ENCODE measurements around the gene ATF3. TPM values are rescaled to one million over a fixed set of nuclear protein-coding genes. Genes with fewer than 3 reads are reported as not detected.

ATF3 gene
- total RNA-seq, 1 donor from 2014 or later, result 2.7 TPM

DNA sequence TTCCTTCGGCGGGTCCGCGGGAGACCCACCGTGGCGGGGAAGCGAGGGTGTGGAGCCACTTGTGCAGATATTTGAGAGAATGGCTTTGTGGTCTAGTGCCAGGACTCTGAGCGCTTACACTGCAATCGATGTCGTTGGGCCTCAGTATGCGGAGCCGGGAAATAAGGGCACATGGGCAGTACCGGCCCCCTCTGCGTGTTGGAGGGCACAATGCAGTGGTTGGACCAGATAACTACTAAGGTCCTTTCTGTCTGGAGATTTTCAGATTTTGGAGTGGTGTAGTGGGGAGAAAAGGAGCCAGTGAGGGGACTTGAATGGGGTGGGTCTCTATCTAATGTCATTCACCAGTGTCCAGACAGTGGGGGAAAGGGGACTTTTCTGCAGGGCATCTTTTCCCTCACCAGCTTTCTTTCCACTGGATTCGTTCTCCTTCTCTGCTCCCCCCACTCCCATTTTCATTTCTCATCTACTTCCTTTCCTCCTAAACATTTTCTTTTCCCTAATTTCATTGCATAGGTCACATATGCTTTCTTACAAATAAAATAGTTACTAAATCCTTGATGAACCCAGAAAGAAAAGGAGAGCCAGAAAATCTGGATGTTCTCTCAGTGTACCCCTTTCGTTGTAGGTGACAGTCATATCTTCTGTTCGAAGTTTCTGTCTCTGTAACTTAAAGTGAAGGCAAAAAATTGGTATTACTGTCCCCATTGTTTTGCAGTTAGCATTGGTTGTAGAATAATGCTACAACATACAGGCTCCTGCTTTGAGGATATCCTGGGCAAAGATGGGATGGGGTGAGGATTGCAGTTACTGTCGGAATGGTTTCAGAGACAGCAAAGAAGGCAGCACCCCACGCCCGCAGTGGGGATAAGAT, 1.4 kb downstream of the ATF3 start:
- no peak for ATAC-seq

DNA sequence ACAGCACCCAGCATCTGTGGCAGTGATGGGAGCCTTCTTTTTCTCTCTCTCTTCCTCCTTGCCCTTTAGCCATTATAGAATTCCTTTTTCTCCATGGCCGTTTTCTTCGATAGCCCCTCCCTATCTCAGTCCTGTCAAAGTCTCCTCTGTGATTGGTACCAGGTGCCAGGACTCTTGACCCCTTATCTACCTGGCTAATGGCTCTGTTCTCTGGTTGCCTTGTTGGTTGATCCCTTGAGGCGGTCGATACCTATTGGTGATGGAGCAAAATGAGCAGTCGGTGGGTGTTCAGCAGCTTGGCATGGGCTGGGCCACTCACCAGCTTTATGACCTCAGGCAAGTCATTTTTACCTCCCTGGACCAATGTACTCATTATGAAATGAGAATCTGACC, 2.0 kb downstream of the ATF3 start:
- no peak for ATAC-seq

DNA sequence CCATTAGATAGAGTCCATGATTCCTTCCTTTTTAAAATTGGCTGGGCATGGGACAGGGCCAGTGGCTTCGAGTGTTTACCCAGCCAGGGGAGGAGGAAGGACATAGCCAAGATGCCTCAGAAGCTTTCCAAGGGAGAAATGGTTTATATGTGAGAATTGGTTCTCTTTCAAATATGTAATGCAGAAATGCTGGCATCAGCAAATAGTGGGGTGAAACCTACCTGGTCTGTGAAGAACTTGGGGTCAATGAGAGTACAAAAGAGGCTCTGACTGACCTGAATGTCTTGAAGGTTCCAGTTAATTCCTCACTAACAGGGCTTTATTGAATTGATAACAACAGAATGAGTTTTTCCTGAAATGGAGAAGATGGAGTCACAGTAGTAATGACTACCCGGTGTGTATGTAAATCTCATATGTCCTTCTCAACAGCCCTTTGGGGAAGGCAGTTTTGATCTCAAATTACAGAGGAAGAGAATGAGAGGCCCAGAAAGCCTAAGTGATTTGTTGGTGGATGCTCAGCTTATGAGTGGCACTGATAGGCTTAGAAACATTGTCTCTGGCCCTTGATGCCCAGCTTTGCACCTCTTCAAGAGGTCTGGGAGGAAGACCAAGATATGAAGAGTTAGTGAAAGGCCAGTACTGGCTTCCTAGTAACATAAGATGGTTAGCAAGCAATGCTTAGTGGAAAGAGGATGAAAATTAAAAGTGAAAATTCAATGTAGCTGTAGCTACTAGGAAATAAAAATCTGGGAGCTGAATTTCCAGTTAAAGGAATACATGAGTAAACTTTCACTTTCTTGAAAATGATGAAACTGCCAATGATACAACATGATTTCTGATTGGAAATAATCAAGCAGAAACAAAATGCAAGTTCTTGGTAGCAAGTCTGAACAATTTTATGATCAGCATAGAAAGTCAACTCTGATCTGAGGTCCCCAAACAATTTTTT, 2.7 kb downstream of the ATF3 start:
- ATAC-seq, result no peak

DNA sequence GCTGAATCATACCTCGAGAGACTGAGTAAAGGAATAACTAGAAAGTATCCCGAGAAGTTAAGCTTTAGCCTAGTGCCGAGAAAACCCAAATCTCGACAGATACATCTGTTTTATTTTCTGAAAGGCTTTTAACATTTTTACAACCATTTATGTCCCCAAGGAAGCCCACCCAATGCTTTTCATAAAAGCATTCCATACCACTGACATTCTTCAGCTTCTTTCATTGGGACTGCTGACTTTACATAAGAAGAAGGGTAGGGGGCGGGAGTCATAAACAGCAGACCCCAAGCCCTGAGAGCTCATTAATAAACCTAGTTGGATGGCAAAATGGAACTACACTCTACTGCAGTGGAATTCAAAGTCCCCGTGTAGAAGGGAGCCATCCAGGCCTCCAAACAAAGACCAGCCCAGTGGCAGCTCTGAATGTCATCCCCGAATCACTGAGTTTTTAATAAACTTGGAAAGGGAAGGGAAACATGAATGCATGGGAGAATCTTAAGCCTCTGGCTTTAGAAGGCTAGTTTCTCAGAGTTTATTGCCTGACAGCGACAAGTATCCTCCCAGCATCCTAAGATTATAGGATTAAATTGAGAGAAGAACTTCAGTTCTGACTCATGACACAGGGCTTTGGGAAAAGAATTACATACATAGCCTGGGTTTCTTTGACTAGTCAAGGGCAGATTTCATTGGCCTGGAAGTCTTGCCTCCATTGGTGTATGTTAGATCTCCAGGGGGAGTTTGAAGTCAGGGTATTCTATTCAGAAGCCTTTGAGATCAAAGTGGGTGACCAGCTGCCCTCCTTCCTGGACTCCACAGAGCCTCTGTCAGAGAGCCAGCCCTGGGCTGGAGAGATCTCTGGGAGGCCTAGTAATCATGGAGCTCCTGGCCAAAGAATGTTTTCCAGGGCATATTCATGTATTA, 3.7 kb downstream of the ATF3 start:
- ATAC-seq, result no peak

DNA sequence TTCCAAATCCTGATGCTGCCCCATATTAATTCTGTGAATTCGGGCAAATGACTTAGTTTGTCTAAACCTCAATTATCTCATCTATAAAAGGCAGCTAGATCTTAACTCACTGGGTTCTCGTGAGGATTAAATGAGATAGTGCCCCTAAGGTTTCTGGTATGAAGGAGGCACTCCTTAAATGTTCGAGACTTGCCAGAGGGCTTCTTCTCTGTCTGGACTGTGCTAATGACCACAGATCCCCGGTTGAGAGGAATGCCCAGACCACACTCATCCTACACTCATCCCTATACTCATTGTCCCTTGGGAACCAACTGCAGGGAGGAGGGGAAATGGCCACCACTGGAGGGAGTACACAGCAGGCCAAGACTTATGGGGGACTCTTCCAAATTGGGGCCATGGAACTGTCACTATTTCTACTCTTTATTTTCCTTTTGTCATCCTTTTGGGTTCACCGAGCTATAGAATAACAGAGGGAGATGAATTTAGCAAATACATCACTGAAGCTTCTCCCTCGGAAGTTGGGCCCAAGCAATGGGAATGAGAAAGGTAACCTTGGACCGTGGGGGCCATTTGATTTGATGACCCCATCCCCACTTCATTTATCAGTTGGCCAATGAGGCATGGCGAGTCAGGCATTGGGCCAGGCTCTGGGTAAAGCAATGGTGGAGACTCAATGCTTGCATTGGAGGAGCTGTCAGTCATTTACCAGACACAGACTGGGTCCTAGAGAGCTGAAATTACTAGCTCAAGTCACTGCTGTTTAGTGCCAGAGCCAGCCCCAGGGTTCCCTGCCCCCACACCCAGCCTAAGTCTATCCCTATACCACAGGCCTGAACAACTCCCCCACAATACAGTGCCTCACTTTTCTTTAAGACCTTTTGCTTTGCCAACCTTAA, 5.1 kb downstream of the ATF3 start:
- ATAC-seq, result no peak

DNA sequence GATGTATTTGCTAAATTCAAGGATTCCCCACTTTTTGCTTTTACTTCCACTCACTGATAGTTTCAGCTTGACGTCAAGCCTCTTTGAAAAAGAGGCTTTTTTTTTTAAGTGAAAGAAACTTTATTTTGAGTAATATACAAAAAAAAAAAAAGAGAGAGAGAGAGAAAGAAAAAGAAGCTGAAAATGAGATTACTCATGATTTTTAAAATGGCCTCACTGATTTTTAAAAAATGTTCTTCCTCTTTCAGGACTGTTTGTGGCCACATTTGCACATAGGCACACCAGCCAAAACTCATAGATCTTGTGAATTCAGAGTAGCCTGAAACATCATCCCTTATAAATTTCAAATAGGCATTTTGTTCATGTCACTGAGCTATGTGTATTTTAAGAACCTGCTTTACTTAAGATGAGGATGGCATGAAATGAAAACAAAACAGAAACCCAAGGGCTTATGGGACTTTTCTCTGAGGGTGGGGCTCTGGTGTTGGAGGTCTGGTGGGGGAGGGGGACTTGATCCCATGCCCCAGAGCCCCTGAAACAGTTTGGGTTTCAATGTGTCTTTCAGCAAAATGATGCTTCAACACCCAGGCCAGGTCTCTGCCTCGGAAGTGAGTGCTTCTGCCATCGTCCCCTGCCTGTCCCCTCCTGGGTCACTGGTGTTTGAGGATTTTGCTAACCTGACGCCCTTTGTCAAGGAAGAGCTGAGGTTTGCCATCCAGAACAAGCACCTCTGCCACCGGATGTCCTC, 6.1 kb downstream of the ATF3 start:
- no peak for ATAC-seq

DNA sequence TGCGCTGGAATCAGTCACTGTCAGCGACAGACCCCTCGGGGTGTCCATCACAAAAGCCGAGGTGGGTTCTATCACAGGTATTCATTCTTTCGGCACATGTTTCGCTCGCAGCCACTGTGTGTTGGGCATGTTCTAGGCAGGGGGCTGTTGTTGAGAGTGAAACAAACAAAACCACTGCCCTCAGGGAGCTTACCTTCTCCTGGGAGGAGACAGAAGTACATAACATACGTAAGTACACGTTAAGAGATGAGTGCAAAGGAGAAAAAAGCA, 6.6 kb downstream of the ATF3 start:
- no peak for ATAC-seq

DNA sequence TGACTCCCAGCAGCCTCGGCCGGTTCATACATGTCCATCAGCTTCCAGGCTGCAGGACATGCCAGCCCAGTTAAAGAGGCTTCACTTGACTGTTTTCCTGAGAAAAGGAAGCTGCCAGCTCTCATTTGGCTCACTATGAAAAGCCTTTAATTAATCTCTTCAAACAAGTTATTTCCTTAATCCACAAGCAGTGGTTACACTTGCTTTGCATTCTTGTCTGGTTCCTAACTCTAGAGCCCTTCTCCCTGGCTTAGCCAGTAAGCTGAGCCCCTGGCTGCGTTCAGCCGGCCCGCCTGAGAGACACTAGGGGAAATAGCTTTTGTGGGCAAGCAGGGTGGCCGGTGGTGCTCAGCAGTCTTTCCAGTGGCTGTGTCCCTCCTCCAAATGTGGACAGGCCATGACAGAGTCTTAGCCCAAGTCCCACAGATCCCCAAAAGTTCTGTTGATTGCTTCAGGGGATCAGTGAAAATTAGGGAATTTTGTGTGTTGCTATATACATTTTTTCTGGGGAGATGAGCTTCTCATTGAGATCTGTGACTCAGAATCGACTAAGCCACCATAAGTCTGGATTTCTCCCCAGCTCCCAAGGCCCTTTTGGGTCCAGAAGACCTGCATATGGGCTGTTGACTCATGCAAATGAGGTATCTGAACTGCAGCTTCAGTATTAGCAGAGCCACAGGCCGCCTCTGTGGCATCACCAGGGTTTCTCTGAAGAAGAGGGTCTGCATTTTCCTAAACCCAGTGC, 10.1 kb downstream of the ATF3 start:
- peak; percentile 71 for ATAC-seq

DNA sequence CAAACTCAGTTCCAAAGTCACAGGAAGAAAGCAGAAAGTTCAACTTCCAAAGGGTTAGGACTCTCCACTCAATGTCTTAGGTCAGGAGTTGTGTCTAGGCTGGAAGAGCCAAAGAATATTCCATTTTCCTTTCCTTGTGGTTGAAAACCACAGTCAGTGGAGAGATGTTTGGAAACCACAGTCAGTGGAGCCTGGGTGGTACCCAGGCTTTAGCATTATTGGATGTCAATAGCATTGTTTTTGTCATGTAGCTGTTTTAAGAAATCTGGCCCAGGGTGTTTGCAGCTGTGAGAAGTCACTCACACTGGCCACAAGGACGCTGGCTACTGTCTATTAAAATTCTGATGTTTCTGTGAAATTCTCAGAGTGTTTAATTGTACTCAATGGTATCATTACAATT, 11.7 kb downstream of the ATF3 start:
- ATAC-seq, result no peak

DNA sequence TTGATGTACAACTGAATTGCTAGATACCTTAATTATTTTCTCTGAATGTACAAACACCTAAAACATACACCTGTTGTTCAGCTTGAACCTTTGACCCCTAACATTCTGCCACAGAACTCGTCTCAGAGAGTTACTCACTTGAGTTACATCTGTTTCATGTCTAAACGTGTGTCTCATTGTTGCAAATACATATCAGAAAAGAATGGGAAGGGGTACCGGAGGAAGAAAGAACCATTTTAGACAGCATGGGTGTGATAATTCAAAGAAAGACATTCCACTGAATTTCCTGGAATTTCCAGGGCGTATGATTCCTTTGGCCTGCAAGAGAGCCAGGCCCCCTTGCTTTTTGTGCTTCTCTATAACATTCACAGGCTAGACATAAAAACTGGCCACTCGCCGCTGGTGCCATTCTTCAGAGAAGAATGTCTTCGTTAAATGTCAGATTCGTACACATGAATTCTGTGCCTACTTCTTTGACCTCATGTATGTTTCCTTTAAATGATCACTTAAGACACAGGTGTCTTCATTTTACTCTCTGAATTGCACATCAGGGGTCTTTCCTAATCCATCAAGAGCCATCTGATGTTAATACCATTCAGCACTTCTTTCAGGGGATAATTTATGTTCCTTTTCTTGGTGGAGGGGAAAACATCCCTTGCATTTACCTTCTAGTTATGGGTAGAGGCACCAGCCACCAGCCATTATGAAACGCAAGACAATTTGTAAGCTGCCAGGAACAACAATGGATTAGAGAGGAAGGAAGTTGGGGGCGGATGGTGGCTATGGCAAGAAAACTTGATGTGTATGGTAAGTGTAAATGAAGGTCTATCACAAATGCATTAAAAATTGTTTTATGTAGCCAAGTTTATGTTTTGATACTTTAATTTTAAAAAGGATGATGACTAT, 12.7 kb downstream of the ATF3 start:
- no peak for ATAC-seq

DNA sequence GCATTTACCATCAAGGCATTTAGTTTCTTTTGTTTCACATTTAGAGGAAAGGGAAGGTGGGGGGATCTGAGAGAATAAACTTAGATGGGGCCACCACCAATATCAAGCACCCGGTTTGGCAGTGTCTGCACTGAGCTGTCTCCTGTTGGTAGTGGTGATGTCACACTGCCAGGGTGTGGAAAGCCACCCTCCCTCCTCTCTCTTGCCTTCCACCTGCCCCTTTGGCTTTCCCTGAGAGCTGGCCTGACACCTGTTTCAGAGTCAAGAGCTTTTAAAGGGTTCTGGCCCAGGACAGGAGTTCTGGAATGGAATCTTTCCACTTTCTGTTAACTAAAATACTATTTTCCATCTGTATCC, 13.4 kb downstream of the ATF3 start:
- no peak for ATAC-seq

DNA sequence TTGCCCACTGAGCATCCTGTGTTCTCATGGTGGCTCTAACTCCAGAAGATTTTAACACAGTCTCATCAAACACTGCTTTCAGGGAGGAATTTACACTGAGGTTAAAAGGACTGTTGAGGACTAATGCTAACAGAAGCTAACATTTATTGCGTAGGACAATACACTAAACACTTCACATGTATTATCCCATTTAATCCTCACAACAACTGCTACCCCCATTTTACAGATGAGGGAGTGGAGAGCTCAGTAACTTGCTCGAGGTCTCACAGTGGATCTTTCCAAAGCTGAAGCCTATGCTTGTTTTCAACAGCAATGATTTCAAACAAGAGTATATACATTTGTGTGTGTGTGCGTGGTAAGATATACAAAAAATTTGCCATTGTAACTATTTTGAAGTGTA, 13.9 kb downstream of the ATF3 start:
- no peak for ATAC-seq

DNA sequence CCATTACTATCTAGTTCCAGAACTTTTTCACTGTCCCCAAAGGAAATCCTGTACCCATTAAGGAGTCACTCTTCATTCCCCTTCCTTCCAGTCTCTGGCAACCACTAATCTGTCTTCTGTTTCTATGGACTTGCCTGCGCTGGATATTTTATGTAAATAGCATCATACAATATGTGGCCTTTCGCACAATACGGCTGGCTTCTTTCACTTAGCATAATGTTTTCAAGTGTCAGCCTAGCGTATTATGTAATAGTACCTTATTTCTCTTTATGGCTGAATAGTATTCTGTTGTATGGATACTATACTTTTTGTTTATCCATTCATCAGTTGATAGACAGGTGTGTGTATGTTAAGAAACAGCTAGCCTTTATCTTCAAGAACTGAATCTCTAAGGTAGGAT, 14.3 kb downstream of the ATF3 start:
- no peak for ATAC-seq

DNA sequence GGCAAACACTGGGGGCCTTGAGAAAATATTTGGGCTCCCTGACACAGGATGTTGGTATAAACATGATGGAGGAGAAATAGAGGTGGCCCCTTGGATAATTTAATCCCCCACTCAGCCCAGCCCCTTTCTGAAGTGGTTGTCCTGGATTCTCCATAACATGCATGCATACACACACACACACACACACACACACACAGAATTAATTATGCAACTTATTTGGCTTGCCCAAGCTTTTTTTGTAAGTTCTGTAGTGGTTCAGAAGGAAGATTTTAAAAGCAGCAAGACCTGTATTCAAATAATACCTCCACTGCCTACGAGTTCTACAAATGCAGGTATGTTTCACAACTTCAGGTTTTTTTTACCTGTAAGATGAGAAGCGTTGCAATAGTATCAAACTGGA, 15.0 kb downstream of the ATF3 start:
- no peak for ATAC-seq

DNA sequence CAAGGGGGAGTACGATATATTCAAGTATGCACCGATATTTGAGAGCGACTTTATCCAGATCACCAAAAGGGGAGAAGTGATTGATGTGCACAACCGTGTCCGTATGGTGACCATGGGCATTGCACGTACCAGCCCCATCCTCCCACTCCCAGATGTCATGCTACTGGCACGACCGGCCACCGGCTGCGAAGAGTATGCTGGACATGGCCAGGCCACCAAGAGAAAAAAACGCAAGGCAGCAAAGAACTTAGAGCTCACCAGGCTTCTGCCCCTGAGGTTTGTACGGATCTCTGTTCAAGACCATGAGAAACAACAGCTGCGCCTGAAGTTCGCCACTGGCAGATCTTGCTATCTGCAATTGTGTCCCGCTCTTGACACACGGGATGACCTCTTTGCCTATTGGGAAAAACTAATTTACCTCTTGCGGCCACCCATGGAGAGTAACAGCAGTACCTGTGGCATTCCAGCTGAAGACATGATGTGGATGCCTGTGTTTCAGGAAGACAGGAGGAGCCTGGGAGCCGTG, 16.5 kb downstream of the ATF3 start:
- ATAC-seq, result no peak

DNA sequence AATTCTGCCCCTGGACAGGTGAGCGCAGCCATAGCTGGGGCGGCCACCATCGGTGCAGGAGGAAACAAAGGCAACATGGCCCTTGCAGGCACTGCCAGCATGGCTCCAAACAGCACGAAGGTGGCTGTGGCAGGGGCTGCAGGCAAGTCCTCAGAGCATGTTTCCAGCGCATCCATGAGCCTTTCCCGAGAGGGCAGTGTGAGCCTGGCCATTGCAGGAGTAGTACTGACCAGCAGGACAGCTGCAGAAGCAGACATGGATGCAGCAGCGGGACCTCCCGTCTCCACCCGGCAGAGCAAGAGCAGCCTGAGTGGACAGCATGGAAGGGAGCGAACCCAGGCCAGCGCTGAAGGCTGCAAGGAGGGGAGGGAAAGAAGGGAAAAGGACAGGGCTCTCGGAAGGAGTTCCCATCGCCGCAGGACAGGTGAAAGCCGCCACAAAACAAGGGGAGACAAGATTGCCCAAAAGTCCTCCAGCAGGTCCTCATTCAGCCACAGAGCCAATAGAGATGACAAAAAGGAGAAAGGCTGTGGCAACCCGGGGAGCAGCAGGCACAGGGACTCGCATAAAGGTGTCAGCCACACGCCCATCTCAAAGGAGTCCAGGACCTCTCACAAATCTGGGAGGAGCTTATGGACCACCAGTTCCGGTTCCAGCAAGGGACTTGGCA, 17.4 kb downstream of the ATF3 start:
- no peak for ATAC-seq

DNA sequence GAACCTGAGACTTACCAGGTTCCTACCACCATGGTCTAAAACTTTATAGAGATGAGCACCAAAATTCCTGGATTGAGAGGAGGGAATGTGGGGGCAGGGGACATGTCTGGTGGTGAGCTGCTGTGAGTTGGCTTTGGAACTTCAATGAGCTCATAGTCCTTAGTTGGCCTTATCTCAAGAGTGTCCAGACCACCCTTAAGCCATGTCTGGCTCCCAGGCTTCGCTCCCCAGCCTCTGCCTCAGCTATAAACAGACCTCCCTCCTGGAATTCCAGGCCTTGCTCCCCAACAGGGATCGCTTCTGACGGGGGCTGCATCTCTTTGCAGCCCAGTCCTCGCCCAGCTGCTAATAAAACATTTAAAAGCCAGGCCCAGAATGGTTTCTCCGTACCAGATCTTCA, 19.5 kb downstream of the ATF3 start:
- ATAC-seq, result no peak

DNA sequence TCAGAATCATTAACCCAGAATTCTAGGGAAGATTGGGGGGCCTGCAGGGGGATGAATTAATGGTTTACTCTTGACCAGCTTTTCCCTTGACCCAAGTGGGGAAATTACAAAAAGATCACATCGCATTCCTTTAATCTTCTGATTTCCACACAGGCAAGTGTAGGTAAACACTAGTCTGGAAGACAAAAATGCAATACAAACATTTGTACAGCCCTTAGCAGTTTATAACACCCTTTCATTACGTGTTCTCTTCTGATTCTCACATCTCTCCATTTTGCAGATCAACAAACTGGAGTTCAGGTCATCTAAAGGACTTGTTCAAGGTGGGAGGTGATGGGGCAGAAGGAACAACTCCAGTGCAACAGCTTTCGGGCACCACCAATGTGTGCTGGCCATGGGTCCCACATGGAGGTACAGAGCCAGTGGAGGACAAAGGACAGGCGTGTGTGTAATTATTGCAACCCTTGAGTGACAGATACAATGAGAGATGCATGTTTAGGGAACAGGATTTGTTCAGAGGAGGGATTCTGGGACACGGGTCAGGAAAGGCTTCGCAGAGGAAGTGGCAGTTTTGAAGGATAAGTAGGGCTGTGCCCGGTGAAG, 20.4 kb downstream of the ATF3 start:
- no peak for ATAC-seq
